GM23338 (cell line): Measurements from ENCODE around the gene SLIT1. TPM values are rescaled to one million over a fixed set of nuclear protein-coding genes. Genes with fewer than 3 reads are reported as not detected.

Experiments used
- ATAC-seq: fragments of 200-7000 bp; cut with Tn5 transposase; 3 replicates; pipeline ENCODE4 v1.9.1; 2020
- DNase-seq: peaks from one replicate; pipeline ENCODE4 v3.0.0-alpha.2; 2015; ENCODE audit warnings: low spot score
- H2AFZ ChIP-seq: fragments of 200-600 bp; sonication (generic); 2 replicates; pipeline ENCODE4 v1.8.0; 2016; ENCODE audit warnings: antibody characterized with exemption, mild to moderate bottlenecking, moderate library complexity
- H3F3A ChIP-seq: fragments of 200-600 bp; sonication (generic); replicated peaks from 2 replicates; pipeline ENCODE4 v1.8.0; 2017; ENCODE audit warnings: antibody characterized with exemption, mixed run types, low read depth
- H3K27ac ChIP-seq: fragments of 200-600 bp; sonication (generic); 2 replicates; pipeline ENCODE4 v1.6.1; 2016; ENCODE audit warnings: low read depth
- H3K27me3 ChIP-seq: fragments of 200-600 bp; sonication (generic); 2 replicates; pipeline ENCODE4 v1.8.0; 2016; ENCODE audit warnings: mild to moderate bottlenecking, mixed run types, moderate library complexity; ENCODE audit not compliant: insufficient read depth
- H3K36me3 ChIP-seq: fragments of 200-600 bp; sonication (generic); 2 replicates; pipeline ENCODE4 v1.8.0; 2016; ENCODE audit warnings: mild to moderate bottlenecking; ENCODE audit not compliant: insufficient read depth
- H3K4me1 ChIP-seq: fragments of 200-600 bp; sonication (generic); 2 replicates; pipeline ENCODE4 v1.8.0; 2016; ENCODE audit warnings: mild to moderate bottlenecking, moderate library complexity; ENCODE audit not compliant: insufficient read depth
- H3K4me2 ChIP-seq: fragments of 200-600 bp; sonication (generic); 2 replicates; pipeline ENCODE4 v1.7.1; 2017; ENCODE audit warnings: mixed run types
- H3K4me3 ChIP-seq: fragments of 200-600 bp; sonication (generic); 2 replicates; pipeline ENCODE4 v1.6.1; 2016; ENCODE audit warnings: mixed run types
- H3K79me2 ChIP-seq: fragments of 200-600 bp; sonication (generic); replicated peaks from 2 replicates; pipeline ENCODE4 v1.8.0; 2017; ENCODE audit warnings: mild to moderate bottlenecking; ENCODE audit not compliant: insufficient read depth
- H3K9me2 ChIP-seq: fragments of 200-600 bp; sonication (generic); 2 replicates; pipeline ENCODE4 v1.8.0; 2017; ENCODE audit not compliant: insufficient read depth
- H4K20me1 ChIP-seq: fragments of 200-600 bp; sonication (generic); replicated peaks from 2 replicates; pipeline ENCODE4 v1.8.0; 2017; ENCODE audit warnings: mild to moderate bottlenecking; ENCODE audit not compliant: insufficient read depth
- H3K27ac Mint-ChIP-seq: 2 replicates; pipeline ENCODE4 v1.8.0; 2020; ENCODE audit warnings: inconsistent platforms, mild to moderate bottlenecking, moderate library complexity, mixed read lengths
- H3K27me3 Mint-ChIP-seq: 3 replicates; pipeline ENCODE4 v1.8.0; 2022; ENCODE audit warnings: low read depth, mild to moderate bottlenecking, moderate library complexity, mixed read lengths, inconsistent platforms; ENCODE audit not compliant: insufficient read depth, poor library complexity
- H3K36me3 Mint-ChIP-seq: 3 replicates; pipeline ENCODE4 v1.8.0; 2021; ENCODE audit warnings: low read depth, mild to moderate bottlenecking, inconsistent platforms, moderate library complexity, mixed read lengths
- H3K4me1 Mint-ChIP-seq: 3 replicates; pipeline ENCODE4 v1.8.0; 2020; ENCODE audit warnings: mild to moderate bottlenecking, inconsistent platforms, mixed read lengths
- H3K4me3 Mint-ChIP-seq: 3 replicates; pipeline ENCODE4 v1.8.0; 2021; ENCODE audit warnings: moderate library complexity, mild to moderate bottlenecking, inconsistent platforms, mixed read lengths
- H3K9me3 Mint-ChIP-seq: 3 replicates; pipeline ENCODE4 v1.8.0; 2020; ENCODE audit warnings: moderate library complexity, mild to moderate bottlenecking, inconsistent platforms, mixed read lengths
- CREB1 ChIP-seq: fragments of 250-450 bp; sonication (Bioruptor Pico); IDR thresholded peaks from 2 replicates; pipeline ENCODE4 v1.5.0; 2020; ENCODE audit warnings: low read depth, mild to moderate bottlenecking, moderate library complexity
- CTCF ChIP-seq, 2 experiments: fragments of 200-600 bp in 1 of 2; sonication (generic) in 1 of 2; conservative IDR thresholded peaks; 2 replicates each; pipeline versions ENCODE4 v1.5.1 to v1.6.1; 2016 to 2017; ENCODE audit warnings: antibody characterized with exemption in 2 of 2, low read depth in 2 of 2, mild to moderate bottlenecking in 2 of 2, moderate library complexity in 1 of 2
- JUNB ChIP-seq: IDR thresholded peaks from one replicate; pipeline ENCODE4 v1.6.1; 2016; ENCODE audit warnings: antibody characterized with exemption; ENCODE audit not compliant: unreplicated experiment
- NANOG ChIP-seq: IDR thresholded peaks from 2 replicates; pipeline ENCODE4 v1.6.1; 2016; ENCODE audit warnings: antibody characterized with exemption, borderline replicate concordance
- POLR2AphosphoS5 ChIP-seq: IDR thresholded peaks from 2 replicates; pipeline ENCODE4 v1.6.1; 2016; ENCODE audit warnings: antibody characterized with exemption, low read depth
- ZNF331 ChIP-seq: fragments of 250-450 bp; sonication (Bioruptor Pico); IDR thresholded peaks from 2 replicates; pipeline ENCODE4 v1.5.0; 2020; ENCODE audit warnings: low read depth, mild to moderate bottlenecking, moderate library complexity
- ZNF462 ChIP-seq: fragments of 250-450 bp; sonication (Bioruptor Pico); IDR thresholded peaks from 2 replicates; pipeline ENCODE4 v1.5.0; 2020; ENCODE audit warnings: mild to moderate bottlenecking, moderate library complexity
- polyA plus RNA-seq: library from polyadenylated mRNA; unstranded; fragments of >200 nt; fragmentation: Nextera tagmentation; extraction: Ambion mirVana; gene quantifications from 2 replicates; pipeline ENCODE4 v1.2.1, GENCODE V29; 2016
- total RNA-seq: library from RNA; depleted of rRNA; stranded (reverse); fragments of >200 nt; shearing (Covaris generic); gene quantifications from 2 replicates; pipeline ENCODE4 v1.2.3, GENCODE V29; 2014

Gene SLIT1
- total and polyA plus RNA-seq, 2 experiments from 2014 or later = 0.76 to 1.7 TPM

DNA sequence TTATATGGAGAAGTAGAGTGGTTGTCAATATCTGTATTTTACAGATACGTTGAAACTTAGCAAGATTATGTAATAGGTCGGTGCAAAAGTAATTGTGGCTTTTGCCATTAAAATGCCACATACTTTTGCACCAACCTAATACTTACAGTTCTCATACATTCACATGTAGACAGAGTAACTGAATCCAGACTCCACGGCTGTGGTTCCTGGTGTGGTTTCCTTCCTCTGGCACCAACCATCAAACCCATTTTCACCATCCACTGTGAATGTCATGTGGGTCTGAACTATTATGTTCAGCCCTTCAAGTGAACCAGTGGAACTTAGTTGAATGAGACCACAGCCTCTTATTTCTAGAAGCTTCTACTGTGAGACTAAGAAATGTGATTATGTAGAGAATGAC lies 31.5 kb upstream of the SLIT1 start:
- Histone ChIP-seq H3K4me1 (no peaks in the 10 kb centered on the region), H3K4me3 (no peak overlapping the region), H2AFZ (no peak overlapping the region), H3F3A (no peaks in the 10 kb centered on the region), H3K36me3 (no peaks in the 10 kb centered on the region), H4K20me1 (no peaks in the 10 kb centered on the region), H3K4me2 (no peak overlapping the region), H3K27me3 (no peaks in the 10 kb centered on the region), H3K79me2 (no peaks in the 10 kb centered on the region), H3K27ac (no peak overlapping the region; the same call in 1 of the 2 replicates), H3K9me2 (no peaks in the 10 kb centered on the region)
- ATAC-seq (no peak), DNase-seq (no peak)
- Mint-ChIP-seq H3K9me3 (no peaks in the 10 kb centered on the region), H3K4me3 (no peak overlapping the region), H3K36me3 (no peaks in the 10 kb centered on the region), H3K27me3 (peaks cover 4% of the 10 kb centered on the region), H3K4me1 (peaks cover 3% of the 10 kb centered on the region; the same call in 1 of the 3 replicates), H3K27ac (no peak overlapping the region)
- TF ChIP-seq ZNF462 (CRISPR knock-in tag) = no peak

DNA sequence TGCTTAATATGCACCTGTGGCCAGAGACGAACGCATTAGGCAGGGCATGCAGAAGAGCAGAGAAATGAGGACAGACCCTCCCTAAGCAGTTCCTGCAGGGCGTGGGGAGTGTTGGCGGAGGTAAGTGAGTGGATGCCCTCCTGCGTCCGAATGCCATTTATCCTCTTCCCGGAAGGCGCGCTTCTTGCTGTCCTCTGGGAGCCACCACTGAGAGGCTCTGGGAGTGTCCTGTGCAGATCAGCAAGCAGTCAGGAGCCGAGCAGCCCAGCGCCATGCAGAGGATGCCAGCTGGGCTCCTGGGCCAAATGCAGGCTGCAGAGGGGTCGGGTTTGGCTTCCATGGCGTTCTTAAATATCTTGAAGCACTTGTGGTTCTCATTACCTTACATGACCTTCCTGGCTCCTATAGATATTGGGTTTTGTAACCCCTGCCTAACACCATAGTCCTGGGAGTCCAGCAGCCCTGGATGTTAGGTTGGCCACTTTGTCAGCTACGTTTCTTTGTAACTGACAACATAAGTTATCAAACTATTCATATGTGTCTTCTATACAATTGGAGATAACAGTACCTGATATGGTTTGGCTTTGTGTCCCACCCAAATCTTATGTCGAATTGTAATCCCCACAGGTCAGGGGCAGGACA lies 30.0 kb upstream of the SLIT1 start:
- no peaks in the 10 kb centered on the region for H3K79me2 ChIP-seq
- no peak overlapping the region for H3K4me3 ChIP-seq
- peaks cover 4% of the 10 kb centered on the region for H3K27me3 Mint-ChIP-seq
- no peaks in the 10 kb centered on the region for H3K36me3 Mint-ChIP-seq
- H3K27ac ChIP-seq = no peak overlapping the region
- no peak overlapping the region for H3K27ac Mint-ChIP-seq
- H3K4me1 Mint-ChIP-seq = no peaks in the 10 kb centered on the region
- ATAC-seq (peak; percentile 50), DNase-seq (no peak)
- no peaks in the 10 kb centered on the region for H3K4me1 ChIP-seq
- no peaks in the 10 kb centered on the region for H3K9me2 ChIP-seq
- H3K27me3 ChIP-seq = no peaks in the 10 kb centered on the region
- H3K4me3 Mint-ChIP-seq = no peak overlapping the region
- H3K36me3 ChIP-seq = no peaks in the 10 kb centered on the region
- no peaks in the 10 kb centered on the region for H3F3A ChIP-seq
- H2AFZ ChIP-seq = no peak overlapping the region
- no peak for TF ChIP-seq CREB1 (CRISPR knock-in tag)
- TF ChIP-seq ZNF331 (CRISPR knock-in tag) = no peak
- TF ChIP-seq NANOG = no peak
- no peak for TF ChIP-seq POLR2AphosphoS5
- no peak for TF ChIP-seq CTCF (conservative IDR thresholded peaks at IDR 0.05; ENCODE audit: low read depth in 2 of 2)
- TF ChIP-seq JUNB = no peak
- no peaks in the 10 kb centered on the region for H4K20me1 ChIP-seq
- no peaks in the 10 kb centered on the region for H3K9me3 Mint-ChIP-seq
- no peak overlapping the region for H3K4me2 ChIP-seq
